CD14-positive monocyte (primary cell): Measurements from ENCODE around the gene CUX1. TPM values are rescaled to one million over a fixed set of nuclear protein-coding genes. Genes with fewer than 3 reads are reported as not detected.

Experiments used
- DNase-seq, 3 donors: peaks; one replicate each; pipeline ENCODE4 v3.0.0-alpha.2; 2011 to 2022
- H2AFZ ChIP-seq: 2 replicates; pipeline ENCODE4 v1.6.0; 2012; ENCODE audit warnings: mild to moderate bottlenecking, low read depth, low read length, inconsistent platforms; ENCODE audit not compliant: insufficient read depth, poor library complexity, severe bottlenecking
- H3K27ac ChIP-seq, 2 donors: 1 replicate in 1 of 2; 2 replicates in 1 of 2; pipeline ENCODE4 v1.5.1; 2012 to 2013; ENCODE audit warnings: low read length in 2 of 2, control low read depth in 1 of 2, inconsistent platforms in 1 of 2, low read depth in 1 of 2, mild to moderate bottlenecking in 1 of 2
- H3K27me3 ChIP-seq, 2 donors: one replicate each; pipeline versions ENCODE4 v1.6.0 to v1.6.1; 2011 to 2013; ENCODE audit warnings: low read length in 2 of 2; ENCODE audit not compliant: control insufficient read depth in 2 of 2, insufficient read depth in 2 of 2
- H3K36me3 ChIP-seq, 2 donors: replicated peaks in 1 of 2; 1 replicate in 1 of 2; 2 replicates in 1 of 2; pipeline versions ENCODE4 v1.5.1 to v1.6.1; 2012 to 2013; ENCODE audit warnings: low read length in 2 of 2, control low read depth in 1 of 2, inconsistent platforms in 1 of 2, mild to moderate bottlenecking in 1 of 2; ENCODE audit not compliant: insufficient read depth in 2 of 2, control insufficient read depth in 1 of 2
- H3K4me1 ChIP-seq, 2 donors: 1 replicate in 1 of 2; 2 replicates in 1 of 2; pipeline versions ENCODE4 v1.5.1 to v1.6.1; 2012 to 2013; ENCODE audit warnings: low read length in 2 of 2, control low read depth in 1 of 2, inconsistent platforms in 1 of 2, mild to moderate bottlenecking in 1 of 2, moderate library complexity in 1 of 2; ENCODE audit not compliant: insufficient read depth in 2 of 2, control insufficient read depth in 1 of 2
- H3K4me2 ChIP-seq: replicated peaks from 2 replicates; pipeline ENCODE3; 2012; ENCODE audit warnings: low read length, moderate library complexity, mild to moderate bottlenecking; ENCODE audit not compliant: poor library complexity, severe bottlenecking; ENCODE audit errors: extremely low read depth
- H3K4me3 ChIP-seq, 3 experiments: fragments of 200-600 bp in 1 of 3; sonication (generic) in 1 of 3; replicated peaks in 1 of 3; 1 replicate in 2 of 3; 2 replicates in 1 of 3; pipeline ENCODE4 v1.5.1; 2011 to 2013; ENCODE audit warnings: low read length in 3 of 3, mild to moderate bottlenecking in 3 of 3, control low read depth in 2 of 3, low read depth in 2 of 3, inconsistent platforms in 1 of 3, moderate library complexity in 1 of 3
- H3K79me2 ChIP-seq: 2 replicates; pipeline ENCODE4 v1.6.0; 2012; ENCODE audit warnings: mild to moderate bottlenecking, control low read depth, inconsistent platforms, low read length, moderate library complexity; ENCODE audit not compliant: insufficient read depth
- H3K9ac ChIP-seq: 2 replicates; pipeline ENCODE4 v1.6.0; 2017; ENCODE audit warnings: low read length, mild to moderate bottlenecking; ENCODE audit not compliant: insufficient read depth, poor library complexity, severe bottlenecking
- H3K9me3 ChIP-seq, 2 donors: replicated peaks in 1 of 2; 1 replicate in 1 of 2; 2 replicates in 1 of 2; pipeline versions ENCODE4 v1.5.1 to v1.6.1; 2012 to 2013; ENCODE audit warnings: low read length in 2 of 2, control low read depth in 1 of 2; ENCODE audit not compliant: control insufficient read depth in 1 of 2, insufficient read depth in 1 of 2
- H4K20me1 ChIP-seq: 2 replicates; pipeline ENCODE4 v1.6.0; 2012; ENCODE audit warnings: mild to moderate bottlenecking, low read length, control low read depth, moderate library complexity; ENCODE audit not compliant: insufficient read depth
- H3K27ac Mint-ChIP-seq, 7 donors: one replicate each; pipeline ENCODE4 v1.8.0; 2020; ENCODE audit warnings: mild to moderate bottlenecking in 7 of 7, mixed read lengths in 7 of 7, moderate library complexity in 6 of 7, inconsistent platforms in 2 of 7
- H3K27me3 Mint-ChIP-seq, 3 donors: one replicate each; pipeline ENCODE4 v1.8.0; 2021 to 2022; ENCODE audit warnings: low read depth in 3 of 3, mild to moderate bottlenecking in 3 of 3, mixed read lengths in 3 of 3, moderate library complexity in 3 of 3, inconsistent platforms in 1 of 3
- H3K36me3 Mint-ChIP-seq, 2 donors: one replicate each; pipeline ENCODE4 v1.8.0; 2020; ENCODE audit warnings: mixed read lengths in 2 of 2, inconsistent platforms in 1 of 2, mild to moderate bottlenecking in 1 of 2
- H3K4me1 Mint-ChIP-seq: one replicate; pipeline ENCODE4 v1.8.0; 2020; ENCODE audit warnings: mild to moderate bottlenecking, mixed read lengths
- H3K4me3 Mint-ChIP-seq, 2 donors: one replicate each; pipeline ENCODE4 v1.8.0; 2020; ENCODE audit warnings: mild to moderate bottlenecking in 2 of 2, mixed read lengths in 2 of 2, moderate library complexity in 1 of 2
- H3K9me3 Mint-ChIP-seq, 7 donors: one replicate each; pipeline ENCODE4 v1.8.0; 2020 to 2022; ENCODE audit warnings: mixed read lengths in 7 of 7, mild to moderate bottlenecking in 6 of 7, moderate library complexity in 6 of 7, inconsistent platforms in 2 of 7
- WGBS: methylation state at CpG from one replicate; pipeline ENCODE4 v1.1.5; 2013; ENCODE audit warnings: missing lambda C conversion rate; ENCODE audit not compliant: insufficient coverage; 5-methylcytosine and 5-hydroxymethylcytosine counted together
- intact Hi-C, 2 donors: fragments of 100-400 bp; cut with micrococcal nuclease; formaldehyde crosslinking; loops; one replicate each; pipeline versions ENCODE4 v1.15.0 to v1.15.1; 2023
- polyA plus RNA-seq, 3 donors: library from polyadenylated mRNA; depleted of rRNA in 1 of 3; unstranded in 2 of 3; stranded (reverse) in 1 of 3; fragments of 300-500 nt in 2 of 3; fragments of >200 nt in 1 of 3; fragmentation: Illumina TruSeq in 2 of 3; gene quantifications; 1 replicate in 2 of 3; 2 replicates in 1 of 3; pipeline ENCODE4 v1.2.3, GENCODE V29; 2012 to 2021
- TF ChIP-seq, protein P1 (sequence below): fragments of 200-600 bp; IDR thresholded peaks from one replicate; pipeline ENCODE4 v1.8.0; 2022; ENCODE audit warnings: antibody characterized with exemption, mild to moderate bottlenecking

Gene CUX1
- polyA plus RNA-seq, 3 donors: 17.6 to 38.0 (median 28.0) TPM

DNA sequence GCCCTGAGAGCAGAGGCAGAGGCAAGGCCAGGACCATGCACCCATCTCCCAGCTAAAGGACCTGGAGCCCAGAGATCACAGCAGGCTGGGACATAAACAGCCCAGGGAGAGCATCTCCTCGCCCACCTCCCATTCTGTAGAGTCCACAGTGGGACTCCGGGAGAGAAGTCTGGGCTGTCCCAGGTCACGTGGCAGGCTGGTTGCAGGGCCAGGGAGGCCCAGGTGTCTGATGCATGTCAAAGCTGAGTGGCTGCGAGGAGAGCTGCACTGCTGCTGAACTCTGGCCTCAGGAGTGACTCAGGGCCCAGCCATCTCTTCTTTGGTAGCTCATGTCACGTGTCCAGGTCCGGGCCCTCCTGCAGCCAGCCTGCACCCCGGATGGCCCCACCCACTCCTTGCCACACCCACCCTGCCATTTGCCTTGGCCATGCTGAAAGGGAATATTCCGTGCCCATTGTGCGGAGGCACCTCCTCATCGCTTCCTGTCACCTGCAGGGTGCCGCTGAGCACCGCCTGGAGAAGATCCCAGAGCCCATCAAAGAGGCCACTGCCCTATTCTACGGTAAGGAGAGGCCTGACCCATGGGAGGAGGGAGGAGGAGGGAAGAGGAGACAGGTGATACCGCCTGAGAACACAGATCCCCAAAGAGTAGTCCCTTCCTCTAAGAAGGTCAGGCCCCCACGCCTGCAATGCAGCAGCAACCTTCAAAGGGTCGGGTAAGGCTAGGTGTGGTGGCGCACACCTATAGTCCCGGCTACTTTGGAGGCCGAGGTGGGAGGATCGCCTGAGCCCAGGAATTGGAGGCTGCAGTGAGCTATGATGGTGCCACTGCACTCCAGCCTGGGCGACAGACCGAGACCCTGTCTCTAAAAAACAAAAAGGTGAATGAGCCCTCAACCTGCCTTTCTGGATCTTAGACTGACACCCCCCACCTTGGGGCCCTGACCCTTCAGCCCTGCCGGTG, 456.6 kb downstream of the CUX1 start:
- no peak for DNase-seq
- H3K79me2 ChIP-seq: no peaks in the 10 kb centered on the region
- no peak overlapping the region for H2AFZ ChIP-seq
- Mint-ChIP-seq H3K36me3 (peaks cover 0 to 4% of the 10 kb centered on the region in 2 donors), H3K9me3 (no peaks in the 10 kb centered on the region), H3K27me3 (peaks cover 0 to 4% (median 0%) of the 10 kb centered on the region in 3 donors), H3K4me3 (no peak overlapping the region), H3K27ac (peak overlapping the region in 1 of 7 donors; percentile 25), H3K4me1 (peaks cover 2% of the 10 kb centered on the region)
- H3K9me3 ChIP-seq: no peaks in the 10 kb centered on the region
- H3K4me3 ChIP-seq: no peak overlapping the region
- intact Hi-C loops: loop anchor here (2.0 to 10.0 kb wide), 2 partner anchors 671 to 909 kb away; partner anchors contain the start of gene COL26A1 (in 1 of the 2)
- no peaks in the 10 kb centered on the region for H3K4me1 ChIP-seq
- TF ChIP-seq, protein P1, sequence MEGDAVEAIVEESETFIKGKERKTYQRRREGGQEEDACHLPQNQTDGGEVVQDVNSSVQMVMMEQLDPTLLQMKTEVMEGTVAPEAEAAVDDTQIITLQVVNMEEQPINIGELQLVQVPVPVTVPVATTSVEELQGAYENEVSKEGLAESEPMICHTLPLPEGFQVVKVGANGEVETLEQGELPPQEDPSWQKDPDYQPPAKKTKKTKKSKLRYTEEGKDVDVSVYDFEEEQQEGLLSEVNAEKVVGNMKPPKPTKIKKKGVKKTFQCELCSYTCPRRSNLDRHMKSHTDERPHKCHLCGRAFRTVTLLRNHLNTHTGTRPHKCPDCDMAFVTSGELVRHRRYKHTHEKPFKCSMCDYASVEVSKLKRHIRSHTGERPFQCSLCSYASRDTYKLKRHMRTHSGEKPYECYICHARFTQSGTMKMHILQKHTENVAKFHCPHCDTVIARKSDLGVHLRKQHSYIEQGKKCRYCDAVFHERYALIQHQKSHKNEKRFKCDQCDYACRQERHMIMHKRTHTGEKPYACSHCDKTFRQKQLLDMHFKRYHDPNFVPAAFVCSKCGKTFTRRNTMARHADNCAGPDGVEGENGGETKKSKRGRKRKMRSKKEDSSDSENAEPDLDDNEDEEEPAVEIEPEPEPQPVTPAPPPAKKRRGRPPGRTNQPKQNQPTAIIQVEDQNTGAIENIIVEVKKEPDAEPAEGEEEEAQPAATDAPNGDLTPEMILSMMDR: no peak
- H3K9ac ChIP-seq: no peak overlapping the region
- H3K27me3 ChIP-seq: no peaks in the 10 kb centered on the region
- no peak overlapping the region for H3K4me2 ChIP-seq
- H4K20me1 ChIP-seq: no peaks in the 10 kb centered on the region
- H3K27ac ChIP-seq: no peak overlapping the region
- no peaks in the 10 kb centered on the region for H3K36me3 ChIP-seq
- 86% methylated on average over 20 of the region's 23 CpGs for WGBS

DNA sequence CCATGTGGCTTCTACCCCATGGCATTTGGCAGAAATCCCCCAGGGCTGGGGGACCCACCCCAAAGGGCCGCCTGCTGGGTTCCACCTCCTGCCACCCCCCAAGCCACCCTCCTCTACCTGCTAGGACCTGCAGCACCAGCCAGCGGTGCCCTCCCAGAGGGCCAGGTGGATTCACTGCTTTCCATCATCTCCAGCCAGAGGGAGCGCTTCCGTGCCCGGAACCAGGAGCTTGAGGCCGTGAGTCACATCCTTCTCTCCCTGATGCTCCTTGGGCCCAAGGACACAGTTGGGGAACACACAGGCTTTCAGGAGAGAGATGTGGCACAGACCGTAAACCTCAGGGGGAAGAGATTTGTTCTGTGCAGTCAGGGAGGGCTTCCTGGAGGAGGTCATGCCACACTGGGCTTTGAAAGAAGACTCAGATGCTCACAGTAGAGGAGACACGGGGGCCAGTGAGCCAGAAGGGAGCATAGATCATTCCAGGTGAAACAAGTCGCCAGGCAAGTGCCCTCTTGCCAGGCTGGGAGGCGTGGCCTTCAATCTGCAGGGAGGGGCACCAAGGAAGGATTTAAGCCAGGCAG, 457.8 kb downstream of the CUX1 start:
- no peak overlapping the region for H3K4me3 Mint-ChIP-seq
- TF ChIP-seq, protein P1: no peak
- intact Hi-C loops: loop anchor here in 1 of 2 donors (10.0 kb wide), 1 partner anchor 910 kb away; the partner anchor contains the start of gene COL26A1
- Histone ChIP-seq H3K36me3 (no peaks in the 10 kb centered on the region), H4K20me1 (no peaks in the 10 kb centered on the region), H3K9ac (no peak overlapping the region), H3K79me2 (no peaks in the 10 kb centered on the region), H3K4me2 (no peak overlapping the region), H3K9me3 (no peaks in the 10 kb centered on the region), H3K27me3 (no peaks in the 10 kb centered on the region), H3K4me3 (no peak overlapping the region), H3K4me1 (peaks cover 4 to 10% of the 10 kb centered on the region in 2 donors), H3K27ac (no peak overlapping the region), H2AFZ (no peak overlapping the region)
- H3K9me3 Mint-ChIP-seq: no peaks in the 10 kb centered on the region
- 96% methylated on average over 10 of the region's 10 CpGs for WGBS
- no peak overlapping the region for H3K27ac Mint-ChIP-seq
- no peak for DNase-seq
- H3K27me3 Mint-ChIP-seq: peaks cover 0 to 4% (median 2%) of the 10 kb centered on the region in 3 donors
- H3K4me1 Mint-ChIP-seq: peaks cover 9% of the 10 kb centered on the region
- H3K36me3 Mint-ChIP-seq: peaks cover 0 to 4% of the 10 kb centered on the region in 2 donors
